Measurements from ENCODE around the gene CNTNAP4.

- TF ChIP-seq ZNF274 (IDR thresholded peaks at IDR 0.05; ENCODE audit: low read depth, low read length) (no peak), YY1 (IDR thresholded peaks at IDR 0.05; ENCODE audit: insufficient read depth, insufficient read length) (no peak)
Observed at GRCh38 chr16:76287466-76287865, 10.3 kb downstream of the CNTNAP4 start.

Data from NT2/D1 (cell line).